Testis (tissue), 2 donors: ENCODE results near the gene PCDHGC5.

Source experiments
- CTCF ChIP-seq, 3 experiments: fragments of 450-650 bp in 2 of 3; fragments of 200-600 bp in 1 of 3; sonication (generic) in 1 of 3; IDR thresholded peaks; one replicate each; pipeline ENCODE4 v1.5.1; 2016 to 2019; ENCODE audit warnings: antibody characterized with exemption in 3 of 3, mild to moderate bottlenecking in 2 of 3, moderate library complexity in 1 of 3
- POLR2A ChIP-seq: fragments of 450-650 bp; IDR thresholded peaks from one replicate; pipeline ENCODE4 v1.6.1; 2017; ENCODE audit warnings: antibody characterized with exemption, mild to moderate bottlenecking, moderate library complexity

DNA sequence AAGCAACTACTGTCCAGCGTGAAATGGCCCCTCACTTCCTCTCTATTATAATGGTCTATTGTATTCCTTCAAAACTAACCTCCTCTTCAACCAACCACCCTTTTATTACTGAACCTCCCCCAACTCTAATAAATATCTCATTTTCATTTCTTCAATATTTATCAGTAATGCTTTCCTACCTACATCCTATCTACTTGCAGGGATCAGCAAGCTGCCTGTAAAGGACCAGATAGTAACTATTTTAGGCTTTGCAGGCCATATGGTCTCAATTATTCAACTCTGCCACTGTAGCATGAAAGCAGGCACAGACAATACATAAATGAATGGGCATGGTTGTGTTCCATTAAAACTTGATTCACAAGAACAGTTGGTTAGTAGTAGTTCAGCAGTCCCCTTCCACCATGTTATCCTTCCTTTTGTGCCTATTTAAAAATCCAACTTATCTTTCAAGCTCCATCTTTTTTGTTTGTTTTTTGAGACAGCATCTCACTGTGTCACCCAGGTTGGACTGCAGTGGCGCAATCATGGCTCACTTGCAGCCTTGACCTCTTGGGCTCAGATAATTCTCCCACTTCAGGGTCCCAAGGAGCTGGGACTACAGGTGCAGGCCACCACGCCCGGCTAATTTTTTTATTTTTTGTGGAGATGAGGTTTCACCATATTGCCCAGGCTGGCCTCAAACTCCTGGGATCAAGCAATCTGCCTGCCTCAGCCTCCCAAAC, 45.8 kb downstream of the PCDHGC5 start:
- TF ChIP-seq POLR2A (no peak), CTCF (IDR thresholded peaks at IDR 0.05) (no peak)
